ENCODE data around the gene FREM3. TPM values are rescaled to one million over a fixed set of nuclear protein-coding genes. Genes with fewer than 3 reads are reported as not detected.

Gene FREM3
- total RNA-seq, 1 experiment from 2014 or later = 0.15 TPM

DNA sequence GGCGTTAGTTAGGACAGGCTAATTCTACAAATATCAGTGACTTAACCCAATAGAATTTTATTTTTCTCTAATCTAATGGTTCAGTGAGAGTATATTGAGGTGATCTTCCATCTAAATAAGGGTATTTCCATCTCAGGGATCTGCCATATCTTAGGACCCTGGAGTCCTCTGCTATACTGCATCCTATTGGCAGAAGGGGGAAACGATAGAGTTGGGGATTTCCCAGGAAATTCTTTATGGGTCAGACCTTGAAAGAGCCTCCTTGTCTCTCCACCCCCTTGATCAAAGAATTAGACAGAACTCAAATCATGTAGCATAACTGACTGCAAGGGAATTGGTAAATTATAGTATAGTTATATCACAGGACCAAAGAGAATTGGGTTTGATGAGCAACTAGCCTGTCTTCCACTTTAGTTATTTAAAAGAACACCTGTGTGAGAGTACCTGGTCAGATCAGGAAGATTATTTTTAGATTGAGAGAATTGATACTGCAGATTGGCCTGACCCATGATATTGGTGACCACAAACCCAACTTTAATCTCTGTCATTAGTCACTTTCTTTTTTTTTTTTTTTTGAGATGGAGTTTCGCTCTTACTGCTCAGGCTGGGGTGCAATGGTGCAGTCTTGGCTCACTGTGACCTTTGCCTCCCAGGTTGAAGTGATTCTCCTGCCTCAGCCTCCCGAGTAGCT lies 161.4 kb downstream of the FREM3 start:
- no peaks in the 10 kb centered on the region for H3K27me3 Mint-ChIP-seq (ENCODE audit: low read depth)
- ATAC-seq (no peak), DNase-seq (ENCODE audit: low spot score) (no peak)
- ChIA-PET CTCF (no interaction called here), POLR2A (no interaction called here)
- no peak for TF ChIP-seq PRRX2 (CRISPR knock-in tag; IDR thresholded peaks at IDR 0.05)
- TF ChIP-seq FOXP1 (CRISPR knock-in tag; IDR thresholded peaks at IDR 0.05; ENCODE audit: borderline replicate concordance) = no peak
- TF ChIP-seq NR2C2 (CRISPR knock-in tag; IDR thresholded peaks at IDR 0.05) = no peak
- TF ChIP-seq, protein P1, sequence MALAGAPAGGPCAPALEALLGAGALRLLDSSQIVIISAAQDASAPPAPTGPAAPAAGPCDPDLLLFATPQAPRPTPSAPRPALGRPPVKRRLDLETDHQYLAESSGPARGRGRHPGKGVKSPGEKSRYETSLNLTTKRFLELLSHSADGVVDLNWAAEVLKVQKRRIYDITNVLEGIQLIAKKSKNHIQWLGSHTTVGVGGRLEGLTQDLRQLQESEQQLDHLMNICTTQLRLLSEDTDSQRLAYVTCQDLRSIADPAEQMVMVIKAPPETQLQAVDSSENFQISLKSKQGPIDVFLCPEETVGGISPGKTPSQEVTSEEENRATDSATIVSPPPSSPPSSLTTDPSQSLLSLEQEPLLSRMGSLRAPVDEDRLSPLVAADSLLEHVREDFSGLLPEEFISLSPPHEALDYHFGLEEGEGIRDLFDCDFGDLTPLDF (CRISPR knock-in tag; IDR thresholded peaks at IDR 0.05) = no peak
- no peaks in the 10 kb centered on the region for H3K4me1 Mint-ChIP-seq
- H3K27ac Mint-ChIP-seq = no peak overlapping the region
- no peak overlapping the region for H3K4me3 Mint-ChIP-seq
- H3K36me3 Mint-ChIP-seq = peaks cover 81% of the 10 kb centered on the region
- H3K9me3 Mint-ChIP-seq = no peaks in the 10 kb centered on the region

- Mint-ChIP-seq H3K4me1 (no peaks in the 10 kb centered on the region), H3K27ac (no peak overlapping the region), H3K9me3 (no peaks in the 10 kb centered on the region), H3K27me3 (ENCODE audit: low read depth) (no peaks in the 10 kb centered on the region), H3K4me3 (no peak overlapping the region), H3K36me3 (peaks cover 83% of the 10 kb centered on the region)
- no peak for DNase-seq (ENCODE audit: low spot score)
- CTCF ChIA-PET = interaction anchor here (1.9 kb wide), 1 partner anchor 27 kb away, joined by 7 read pairs; no protein-coding TSS in a partner anchor
- ATAC-seq = no peak
- POLR2A ChIA-PET = interaction anchor here (0.8 kb wide), 1 partner anchor 23 kb away, joined by 3 read pairs; no protein-coding TSS in a partner anchor
- TF ChIP-seq, protein P2, sequence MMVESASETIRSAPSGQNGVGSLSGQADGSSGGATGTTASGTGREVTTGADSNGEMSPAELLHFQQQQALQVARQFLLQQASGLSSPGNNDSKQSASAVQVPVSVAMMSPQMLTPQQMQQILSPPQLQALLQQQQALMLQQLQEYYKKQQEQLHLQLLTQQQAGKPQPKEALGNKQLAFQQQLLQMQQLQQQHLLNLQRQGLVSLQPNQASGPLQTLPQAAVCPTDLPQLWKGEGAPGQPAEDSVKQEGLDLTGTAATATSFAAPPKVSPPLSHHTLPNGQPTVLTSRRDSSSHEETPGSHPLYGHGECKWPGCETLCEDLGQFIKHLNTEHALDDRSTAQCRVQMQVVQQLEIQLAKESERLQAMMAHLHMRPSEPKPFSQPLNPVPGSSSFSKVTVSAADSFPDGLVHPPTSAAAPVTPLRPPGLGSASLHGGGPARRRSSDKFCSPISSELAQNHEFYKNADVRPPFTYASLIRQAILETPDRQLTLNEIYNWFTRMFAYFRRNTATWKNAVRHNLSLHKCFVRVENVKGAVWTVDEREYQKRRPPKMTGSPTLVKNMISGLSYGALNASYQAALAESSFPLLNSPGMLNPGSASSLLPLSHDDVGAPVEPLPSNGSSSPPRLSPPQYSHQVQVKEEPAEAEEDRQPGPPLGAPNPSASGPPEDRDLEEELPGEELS (CRISPR knock-in tag; IDR thresholded peaks at IDR 0.05) = no peak
- TF ChIP-seq RELA (CRISPR knock-in tag; IDR thresholded peaks at IDR 0.05; ENCODE audit: borderline replicate concordance) (no peak), ZNF423 (CRISPR knock-in tag; IDR thresholded peaks at IDR 0.05) (no peak), ZNF232 (CRISPR knock-in tag; IDR thresholded peaks at IDR 0.05) (no peak), ZNF317 (CRISPR knock-in tag; IDR thresholded peaks at IDR 0.05; ENCODE audit: borderline replicate concordance, low read depth) (no peak), GTF2I (CRISPR knock-in tag; conservative IDR thresholded peaks at IDR 0.05) (no peak), SOX15 (CRISPR knock-in tag; IDR thresholded peaks at IDR 0.05) (no peak), ZNF671 (CRISPR knock-in tag; IDR thresholded peaks at IDR 0.05) (no peak), NR3C1 (CRISPR knock-in tag; conservative IDR thresholded peaks at IDR 0.05; ENCODE audit: low read depth) (no peak), NFYB (CRISPR knock-in tag; conservative IDR thresholded peaks at IDR 0.05; ENCODE audit: low read depth) (no peak), ELF4 (CRISPR knock-in tag; IDR thresholded peaks at IDR 0.05; ENCODE audit: low read depth) (no peak), FOXK1 (CRISPR knock-in tag; IDR thresholded peaks at IDR 0.05) (no peak), JUN (CRISPR knock-in tag; IDR thresholded peaks at IDR 0.05) (no peak), FOXP1 (CRISPR knock-in tag; IDR thresholded peaks at IDR 0.05; ENCODE audit: borderline replicate concordance) (no peak)
- TF ChIP-seq, protein P3, sequence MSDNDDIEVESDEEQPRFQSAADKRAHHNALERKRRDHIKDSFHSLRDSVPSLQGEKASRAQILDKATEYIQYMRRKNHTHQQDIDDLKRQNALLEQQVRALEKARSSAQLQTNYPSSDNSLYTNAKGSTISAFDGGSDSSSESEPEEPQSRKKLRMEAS (CRISPR knock-in tag; IDR thresholded peaks at IDR 0.05) = no peak
- TF ChIP-seq, protein P4, sequence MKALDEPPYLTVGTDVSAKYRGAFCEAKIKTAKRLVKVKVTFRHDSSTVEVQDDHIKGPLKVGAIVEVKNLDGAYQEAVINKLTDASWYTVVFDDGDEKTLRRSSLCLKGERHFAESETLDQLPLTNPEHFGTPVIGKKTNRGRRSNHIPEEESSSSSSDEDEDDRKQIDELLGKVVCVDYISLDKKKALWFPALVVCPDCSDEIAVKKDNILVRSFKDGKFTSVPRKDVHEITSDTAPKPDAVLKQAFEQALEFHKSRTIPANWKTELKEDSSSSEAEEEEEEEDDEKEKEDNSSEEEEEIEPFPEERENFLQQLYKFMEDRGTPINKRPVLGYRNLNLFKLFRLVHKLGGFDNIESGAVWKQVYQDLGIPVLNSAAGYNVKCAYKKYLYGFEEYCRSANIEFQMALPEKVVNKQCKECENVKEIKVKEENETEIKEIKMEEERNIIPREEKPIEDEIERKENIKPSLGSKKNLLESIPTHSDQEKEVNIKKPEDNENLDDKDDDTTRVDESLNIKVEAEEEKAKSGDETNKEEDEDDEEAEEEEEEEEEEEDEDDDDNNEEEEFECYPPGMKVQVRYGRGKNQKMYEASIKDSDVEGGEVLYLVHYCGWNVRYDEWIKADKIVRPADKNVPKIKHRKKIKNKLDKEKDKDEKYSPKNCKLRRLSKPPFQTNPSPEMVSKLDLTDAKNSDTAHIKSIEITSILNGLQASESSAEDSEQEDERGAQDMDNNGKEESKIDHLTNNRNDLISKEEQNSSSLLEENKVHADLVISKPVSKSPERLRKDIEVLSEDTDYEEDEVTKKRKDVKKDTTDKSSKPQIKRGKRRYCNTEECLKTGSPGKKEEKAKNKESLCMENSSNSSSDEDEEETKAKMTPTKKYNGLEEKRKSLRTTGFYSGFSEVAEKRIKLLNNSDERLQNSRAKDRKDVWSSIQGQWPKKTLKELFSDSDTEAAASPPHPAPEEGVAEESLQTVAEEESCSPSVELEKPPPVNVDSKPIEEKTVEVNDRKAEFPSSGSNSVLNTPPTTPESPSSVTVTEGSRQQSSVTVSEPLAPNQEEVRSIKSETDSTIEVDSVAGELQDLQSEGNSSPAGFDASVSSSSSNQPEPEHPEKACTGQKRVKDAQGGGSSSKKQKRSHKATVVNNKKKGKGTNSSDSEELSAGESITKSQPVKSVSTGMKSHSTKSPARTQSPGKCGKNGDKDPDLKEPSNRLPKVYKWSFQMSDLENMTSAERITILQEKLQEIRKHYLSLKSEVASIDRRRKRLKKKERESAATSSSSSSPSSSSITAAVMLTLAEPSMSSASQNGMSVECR (CRISPR knock-in tag; IDR thresholded peaks at IDR 0.05; ENCODE audit: borderline replicate concordance) = no peak
- TF ChIP-seq, protein P5, sequence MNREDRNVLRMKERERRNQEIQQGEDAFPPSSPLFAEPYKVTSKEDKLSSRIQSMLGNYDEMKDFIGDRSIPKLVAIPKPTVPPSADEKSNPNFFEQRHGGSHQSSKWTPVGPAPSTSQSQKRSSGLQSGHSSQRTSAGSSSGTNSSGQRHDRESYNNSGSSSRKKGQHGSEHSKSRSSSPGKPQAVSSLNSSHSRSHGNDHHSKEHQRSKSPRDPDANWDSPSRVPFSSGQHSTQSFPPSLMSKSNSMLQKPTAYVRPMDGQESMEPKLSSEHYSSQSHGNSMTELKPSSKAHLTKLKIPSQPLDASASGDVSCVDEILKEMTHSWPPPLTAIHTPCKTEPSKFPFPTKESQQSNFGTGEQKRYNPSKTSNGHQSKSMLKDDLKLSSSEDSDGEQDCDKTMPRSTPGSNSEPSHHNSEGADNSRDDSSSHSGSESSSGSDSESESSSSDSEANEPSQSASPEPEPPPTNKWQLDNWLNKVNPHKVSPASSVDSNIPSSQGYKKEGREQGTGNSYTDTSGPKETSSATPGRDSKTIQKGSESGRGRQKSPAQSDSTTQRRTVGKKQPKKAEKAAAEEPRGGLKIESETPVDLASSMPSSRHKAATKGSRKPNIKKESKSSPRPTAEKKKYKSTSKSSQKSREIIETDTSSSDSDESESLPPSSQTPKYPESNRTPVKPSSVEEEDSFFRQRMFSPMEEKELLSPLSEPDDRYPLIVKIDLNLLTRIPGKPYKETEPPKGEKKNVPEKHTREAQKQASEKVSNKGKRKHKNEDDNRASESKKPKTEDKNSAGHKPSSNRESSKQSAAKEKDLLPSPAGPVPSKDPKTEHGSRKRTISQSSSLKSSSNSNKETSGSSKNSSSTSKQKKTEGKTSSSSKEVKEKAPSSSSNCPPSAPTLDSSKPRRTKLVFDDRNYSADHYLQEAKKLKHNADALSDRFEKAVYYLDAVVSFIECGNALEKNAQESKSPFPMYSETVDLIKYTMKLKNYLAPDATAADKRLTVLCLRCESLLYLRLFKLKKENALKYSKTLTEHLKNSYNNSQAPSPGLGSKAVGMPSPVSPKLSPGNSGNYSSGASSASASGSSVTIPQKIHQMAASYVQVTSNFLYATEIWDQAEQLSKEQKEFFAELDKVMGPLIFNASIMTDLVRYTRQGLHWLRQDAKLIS (CRISPR knock-in tag; IDR thresholded peaks at IDR 0.05; ENCODE audit: borderline replicate concordance) = no peak
- TF ChIP-seq, protein P6, sequence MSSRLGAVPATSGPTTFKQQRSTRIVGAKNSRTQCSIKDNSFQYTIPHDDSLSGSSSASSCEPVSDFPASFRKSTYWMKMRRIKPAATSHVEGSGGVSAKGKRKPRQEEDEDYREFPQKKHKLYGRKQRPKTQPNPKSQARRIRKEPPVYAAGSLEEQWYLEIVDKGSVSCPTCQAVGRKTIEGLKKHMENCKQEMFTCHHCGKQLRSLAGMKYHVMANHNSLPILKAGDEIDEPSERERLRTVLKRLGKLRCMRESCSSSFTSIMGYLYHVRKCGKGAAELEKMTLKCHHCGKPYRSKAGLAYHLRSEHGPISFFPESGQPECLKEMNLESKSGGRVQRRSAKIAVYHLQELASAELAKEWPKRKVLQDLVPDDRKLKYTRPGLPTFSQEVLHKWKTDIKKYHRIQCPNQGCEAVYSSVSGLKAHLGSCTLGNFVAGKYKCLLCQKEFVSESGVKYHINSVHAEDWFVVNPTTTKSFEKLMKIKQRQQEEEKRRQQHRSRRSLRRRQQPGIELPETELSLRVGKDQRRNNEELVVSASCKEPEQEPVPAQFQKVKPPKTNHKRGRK (CRISPR knock-in tag; IDR thresholded peaks at IDR 0.05; ENCODE audit: borderline replicate concordance) = no peak
Observed at GRCh38 chr4:143531788-143532491, 168.5 kb downstream of the FREM3 start.
